SK-N-SH (cell line): ENCODE measurements around the gene EFHD1. TPM values are rescaled to one million over a fixed set of nuclear protein-coding genes. Genes with fewer than 3 reads are reported as not detected.

Experiments
- CTCF ChIA-PET: fragments of 300-600, 350-600 bp; formaldehyde crosslinking; extraction: SDS; loops from one replicate; lab custom pipeline; 2021; lab: Yijun Ruan, JAX
- POLR2A ChIA-PET: fragments of 350-600 bp; sonication (Branson Sonifier 250); formaldehyde crosslinking; extraction: SDS; loops from one replicate; lab custom pipeline; 2020; ENCODE audit warnings: antibody characterized with exemption, inconsistent platforms; lab: Yijun Ruan, JAX
- DNase-seq: peaks from one replicate; pipeline ENCODE4 v3.0.0; 2012
- H2AFZ ChIP-seq: fragments of 200-600 bp; sonication (generic); 2 replicates; pipeline ENCODE4 v1.8.1; 2016; ENCODE audit warnings: antibody characterized with exemption, mild to moderate bottlenecking, low read depth
- H3F3A ChIP-seq: fragments of 200-600 bp; sonication (generic); replicated peaks from 2 replicates; pipeline ENCODE3; 2016; ENCODE audit warnings: antibody characterized with exemption, mild to moderate bottlenecking; ENCODE audit not compliant: insufficient read depth
- H3K27ac ChIP-seq, 2 experiments: fragments of 200-500 bp in 1 of 2; fragments of 200-600 bp in 1 of 2; sonication (Bioruptor generic) in 1 of 2; sonication (generic), shearing (Covaris generic) in 1 of 2; 2 replicates each; pipeline versions ENCODE4 v1.5.1 to v1.6.1; 2014 to 2016; ENCODE audit warnings: low read depth in 2 of 2, inconsistent platforms in 1 of 2, low read length in 1 of 2, mild to moderate bottlenecking in 1 of 2, mixed read lengths in 1 of 2
- H3K27me3 ChIP-seq: fragments of 200-600 bp; sonication (generic), shearing (Covaris generic); 2 replicates; pipeline ENCODE4 v1.6.1; 2016; ENCODE audit warnings: mixed run types; ENCODE audit not compliant: insufficient read depth
- H3K36me3 ChIP-seq, 2 experiments: fragments of 200-500 bp in 1 of 2; fragments of 200-600 bp in 1 of 2; sonication (Bioruptor generic) in 1 of 2; sonication (generic) in 1 of 2; replicated peaks in 1 of 2; 2 replicates each; pipeline versions ENCODE3 to v1.5.1; 2014 to 2016; ENCODE audit warnings: low read length in 1 of 2, mild to moderate bottlenecking in 1 of 2; ENCODE audit not compliant: insufficient read depth in 2 of 2, control insufficient read depth in 1 of 2
- H3K4me1 ChIP-seq, 2 experiments: fragments of 200-500 bp in 1 of 2; fragments of 200-600 bp in 1 of 2; sonication (Bioruptor generic) in 1 of 2; sonication (generic), shearing (Covaris generic) in 1 of 2; 2 replicates each; pipeline versions ENCODE4 v1.5.1 to v1.6.1; 2014 to 2016; ENCODE audit warnings: low read depth in 1 of 2, low read length in 1 of 2, mixed run types in 1 of 2; ENCODE audit not compliant: insufficient read depth in 2 of 2, control insufficient read depth in 1 of 2
- H3K4me2 ChIP-seq: fragments of 200-600 bp; sonication (generic), shearing (Covaris generic); 2 replicates; pipeline ENCODE4 v1.6.1; 2017; ENCODE audit warnings: mixed run types
- H3K4me3 ChIP-seq, 2 experiments: fragments of 200-500 bp in 1 of 2; fragments of 200-600 bp in 1 of 2; sonication (Bioruptor generic) in 1 of 2; sonication (generic), shearing (Covaris generic) in 1 of 2; 2 replicates each; pipeline versions ENCODE4 v1.5.1 to v1.8.1; 2014 to 2016; ENCODE audit warnings: low read depth in 2 of 2, inconsistent platforms in 1 of 2, low read length in 1 of 2, mild to moderate bottlenecking in 1 of 2, mixed read lengths in 1 of 2, moderate library complexity in 1 of 2
- H3K79me2 ChIP-seq: fragments of 200-600 bp; sonication (generic); 2 replicates; pipeline ENCODE4 v1.8.1; 2017; ENCODE audit warnings: mild to moderate bottlenecking; ENCODE audit not compliant: insufficient read depth
- H3K9ac ChIP-seq: fragments of 200-600 bp; sonication (generic); 2 replicates; pipeline ENCODE4 v1.6.1; 2017; ENCODE audit warnings: mixed run types
- H3K9me2 ChIP-seq: fragments of 200-600 bp; sonication (generic); 2 replicates; pipeline ENCODE4 v1.6.1; 2017; ENCODE audit warnings: mixed run types
- H3K9me3 ChIP-seq: fragments of 200-600 bp; sonication (generic); 2 replicates; pipeline ENCODE4 v1.6.1; 2017; ENCODE audit warnings: mixed run types, mild to moderate bottlenecking, moderate library complexity
- H4K20me1 ChIP-seq: fragments of 200-600 bp; sonication (generic); 2 replicates; pipeline ENCODE4 v1.6.1; 2017; ENCODE audit warnings: mild to moderate bottlenecking, mixed run types; ENCODE audit not compliant: insufficient read depth
- CHD2 ChIP-seq: fragments of 150-350 bp; IDR thresholded peaks from 2 replicates; pipeline ENCODE4 v1.6.1; 2018; ENCODE audit warnings: low read length; ENCODE audit not compliant: partially characterized antibody
- CTCF ChIP-seq: fragments of 200-600 bp; sonication (generic); IDR thresholded peaks from 2 replicates; pipeline ENCODE4 v1.6.1; 2017; ENCODE audit warnings: antibody characterized with exemption, mild to moderate bottlenecking, moderate library complexity
- ELF1 ChIP-seq: IDR thresholded peaks from 2 replicates; pipeline ENCODE4 v1.4.0; 2012
- EZH2phosphoT487 ChIP-seq: fragments of 200-600 bp; sonication (generic); IDR thresholded peaks from 2 replicates; pipeline ENCODE4 v1.6.1; 2017; ENCODE audit warnings: low read depth, mixed run types, mild to moderate bottlenecking, antibody characterized with exemption, moderate library complexity, borderline replicate concordance
- FOSL2 ChIP-seq: IDR thresholded peaks from 2 replicates; pipeline ENCODE4 v1.4.0; 2012; ENCODE audit warnings: low read depth, mild to moderate bottlenecking, moderate library complexity, borderline replicate concordance
- FOXJ3 ChIP-seq: sonication (generic); formaldehyde crosslinking; IDR thresholded peaks from 2 replicates; pipeline ENCODE4 v1.5.1; 2020; ENCODE audit warnings: mild to moderate bottlenecking, missing genetic modification reagents
- FOXM1 ChIP-seq: IDR thresholded peaks from 2 replicates; pipeline ENCODE4 v1.4.0; 2012; ENCODE audit warnings: low read depth, mild to moderate bottlenecking
- GABPA ChIP-seq: IDR thresholded peaks from 2 replicates; pipeline ENCODE4 v1.4.0; 2012; ENCODE audit warnings: low read depth, mild to moderate bottlenecking
- GATA2 ChIP-seq: sonication (generic); formaldehyde crosslinking; IDR thresholded peaks from 2 replicates; pipeline ENCODE4 v1.5.0; 2020; ENCODE audit warnings: mild to moderate bottlenecking, missing genetic modification reagents
- IRF3 ChIP-seq: fragments of 150-350 bp; IDR thresholded peaks from 2 replicates; pipeline ENCODE4 v1.6.1; 2016; ENCODE audit warnings: mild to moderate bottlenecking, low read depth, low read length
- JUND ChIP-seq: IDR thresholded peaks from 2 replicates; pipeline ENCODE4 v1.4.0; 2012
- MAX ChIP-seq: IDR thresholded peaks from 2 replicates; pipeline ENCODE4 v1.4.0; 2012; ENCODE audit warnings: low read depth
- MEF2A ChIP-seq: IDR thresholded peaks from 2 replicates; pipeline ENCODE4 v1.4.0; 2012; ENCODE audit warnings: low read depth, borderline replicate concordance
- MXI1 ChIP-seq: IDR thresholded peaks from 2 replicates; pipeline ENCODE4 v1.6.1; 2012; ENCODE audit warnings: mild to moderate bottlenecking, low read depth, low read length, improper control_type of control experiment
- PBX3 ChIP-seq: IDR thresholded peaks from 2 replicates; pipeline ENCODE4; 2012
- RAD21 ChIP-seq: IDR thresholded peaks from 2 replicates; pipeline ENCODE4 v1.6.1; 2012; ENCODE audit warnings: mild to moderate bottlenecking, low read length
- RCOR1 ChIP-seq: fragments of 150-350 bp; IDR thresholded peaks from 2 replicates; pipeline ENCODE4 v1.6.1; 2017; ENCODE audit warnings: antibody characterized with exemption, low read length
- SIN3A ChIP-seq: IDR thresholded peaks from 2 replicates; pipeline ENCODE4 v1.6.1; 2012; ENCODE audit warnings: low read depth, mild to moderate bottlenecking, low read length, moderate library complexity, borderline replicate concordance
- SMC3 ChIP-seq: IDR thresholded peaks from 2 replicates; pipeline ENCODE4 v1.6.1; 2012; ENCODE audit warnings: low read depth, low read length, improper control_type of control experiment
- TAF1 ChIP-seq: IDR thresholded peaks from 2 replicates; pipeline ENCODE4 v1.6.1; 2012; ENCODE audit warnings: low read depth, mild to moderate bottlenecking, low read length, moderate library complexity, borderline replicate concordance
- TCF12 ChIP-seq: IDR thresholded peaks from 2 replicates; pipeline ENCODE4 v1.4.0; 2012
- TEAD4 ChIP-seq: IDR thresholded peaks from 2 replicates; pipeline ENCODE4 v1.4.0; 2012; ENCODE audit warnings: mild to moderate bottlenecking, borderline replicate concordance; ENCODE audit not compliant: insufficient read depth
- USF1 ChIP-seq: IDR thresholded peaks from 2 replicates; pipeline ENCODE4 v1.4.0; 2012; ENCODE audit warnings: low read depth, borderline replicate concordance
- YY1 ChIP-seq: IDR thresholded peaks from 2 replicates; pipeline ENCODE4 v1.4.0; 2012; ENCODE audit warnings: low read depth, mild to moderate bottlenecking
- WGBS: methylation state at CpG from one replicate; pipeline ENCODE4 v1.1.6; 2017; ENCODE audit warnings: low lambda C conversion rate; 5-methylcytosine and 5-hydroxymethylcytosine counted together
- polyA plus RNA-seq, 3 experiments: library from polyadenylated mRNA; depleted of rRNA; stranded (reverse); fragments of >200 nt; gene quantifications; 2 replicates each; pipeline ENCODE4 v1.2.3, GENCODE V29; 2012

Gene EFHD1
- polyA plus RNA-seq, 1 of the 3 experiments (the other 2 are of a cell fraction) = not detected

- TF ChIP-seq SIN3A (no peak), TCF12 (no peak), RAD21 (no peak), GATA2 (CRISPR knock-in tag) (no peak), MEF2A (no peak), YY1 (no peak), USF1 (no peak), MXI1 (no peak), TEAD4 (no peak), ELF1 (no peak), JUND (no peak), FOSL2 (no peak), RCOR1 (no peak), GABPA (no peak), EZH2phosphoT487 (no peak), PBX3 (no peak), FOXM1 (no peak)
- Histone ChIP-seq H3K27ac (no peak overlapping the region), H2AFZ (no peak overlapping the region), H3K4me1 (no peaks in the 10 kb centered on the region), H3K9me2 (no peaks in the 10 kb centered on the region), H3K9me3 (no peaks in the 10 kb centered on the region), H4K20me1 (no peaks in the 10 kb centered on the region), H3K36me3 (no peaks in the 10 kb centered on the region), H3K27me3 (no peaks in the 10 kb centered on the region), H3F3A (no peaks in the 10 kb centered on the region), H3K4me2 (no peak overlapping the region), H3K79me2 (no peaks in the 10 kb centered on the region), H3K4me3 (no peak overlapping the region), H3K9ac (no peak overlapping the region)
- POLR2A ChIA-PET = no interaction called here
- CTCF ChIA-PET = interaction anchor here (1.1 to 2.2 kb wide), 3 partner anchors 11 to 646 kb away, joined by 3 to 8 read pairs (median 5); partner anchors contain the start of gene ATG16L1
- no peak for DNase-seq
- WGBS = 93% methylated on average over 10 of the region's 10 CpGs
Observed at GRCh38 chr2:232604535-232604934, 28.9 kb upstream of the EFHD1 start.

- Histone ChIP-seq H3K4me3 (no peak overlapping the region), H3K9me3 (no peaks in the 10 kb centered on the region), H3K4me1 (no peaks in the 10 kb centered on the region), H3K4me2 (no peak overlapping the region), H3K27ac (no peak overlapping the region), H3F3A (no peaks in the 10 kb centered on the region), H3K36me3 (no peaks in the 10 kb centered on the region), H2AFZ (no peak overlapping the region), H3K79me2 (no peaks in the 10 kb centered on the region), H3K27me3 (no peaks in the 10 kb centered on the region), H3K9me2 (no peaks in the 10 kb centered on the region), H4K20me1 (no peaks in the 10 kb centered on the region), H3K9ac (no peak overlapping the region)
- CTCF ChIA-PET = interaction anchor here (0.6 to 1.6 kb wide), 4 partner anchors 13 to 328 kb away, joined by 3 to 4 read pairs (median 3); no protein-coding TSS in a partner anchor
- no peak for DNase-seq
- POLR2A ChIA-PET = no interaction called here
- 67% methylated on average over 17 of the region's 17 CpGs for WGBS
- no peak for TF ChIP-seq MEF2A
- TF ChIP-seq CTCF = no peak
- TF ChIP-seq FOXM1 = no peak
- TF ChIP-seq RCOR1 = no peak
- no peak for TF ChIP-seq MAX
- no peak for TF ChIP-seq CHD2
- no peak for TF ChIP-seq FOXJ3
- TF ChIP-seq IRF3 = no peak
- no peak for TF ChIP-seq EZH2phosphoT487
- TF ChIP-seq TAF1 = no peak
- TF ChIP-seq FOSL2 = no peak
- TF ChIP-seq RAD21 = no peak
- TF ChIP-seq MXI1 = no peak
- TF ChIP-seq SMC3 = no peak
- no peak for TF ChIP-seq PBX3
Observed at GRCh38 chr2:232607011-232607410, 26.4 kb upstream of the EFHD1 start.
